MV-4-11 (cell line): Measurements from ENCODE around the gene AGPAT4.
A peak's percentile ranks its signal among the peaks of the same experiment; 100 is the strongest.

Experiments
- DNase-seq: peaks from one replicate; lab custom pipeline; 2025; lab: John Stamatoyannopoulos, UW

AGPAT4 gene

GRCh38 chr6:161281092-161281491 is 7.2 kb upstream of the AGPAT4 start:
- no peak for DNase-seq

DNA sequence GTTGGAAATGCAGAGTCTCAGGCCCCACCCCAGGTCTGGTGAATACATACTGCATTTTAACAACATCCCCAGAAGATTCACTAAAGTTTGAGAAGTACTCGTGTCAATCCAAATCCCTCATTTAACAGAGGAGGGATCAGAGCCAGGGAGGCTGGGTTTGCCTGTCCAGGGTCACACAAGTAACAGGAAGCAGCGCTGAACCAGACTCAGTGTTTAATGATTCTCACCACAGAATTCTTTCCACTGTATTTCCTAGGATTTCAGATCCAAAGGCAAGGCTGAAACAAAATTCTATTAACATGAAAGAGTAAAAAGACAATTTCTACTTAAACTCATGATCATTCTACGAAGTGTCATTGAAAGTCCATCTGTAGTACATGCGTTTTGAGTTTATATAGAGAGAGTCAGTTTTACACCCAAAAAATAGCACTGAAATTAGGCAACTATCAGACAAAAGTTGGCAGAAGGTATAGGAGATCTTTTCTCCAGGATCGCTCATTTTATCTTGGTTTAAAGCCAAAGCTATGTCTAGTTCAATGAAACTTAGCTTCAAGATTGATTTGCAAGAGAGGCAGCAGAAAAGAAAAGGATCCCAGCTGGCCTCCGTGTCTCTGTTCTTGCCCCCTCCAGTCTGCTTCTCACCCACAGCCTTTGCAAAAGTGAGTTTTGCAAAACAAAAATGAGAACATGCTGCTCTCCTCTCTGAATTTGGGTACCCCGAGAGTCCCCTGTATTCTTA is 6.0 kb upstream of the AGPAT4 start:
- no peak for DNase-seq

- no peak for DNase-seq
These were observed 2.8 kb upstream of the AGPAT4 start for GRCh38 chr6:161276605-161277155.

- no peak for DNase-seq
These were observed 1.0 kb upstream of the AGPAT4 start for GRCh38 chr6:161274898-161275297.

- no peak for DNase-seq
These were observed 612 bp upstream of the AGPAT4 start for GRCh38 chr6:161274488-161274858.

GRCh38 chr6:161273274-161273751 is 548 bp downstream of the AGPAT4 start:
- DNase-seq, result peak; percentile 18

DNA sequence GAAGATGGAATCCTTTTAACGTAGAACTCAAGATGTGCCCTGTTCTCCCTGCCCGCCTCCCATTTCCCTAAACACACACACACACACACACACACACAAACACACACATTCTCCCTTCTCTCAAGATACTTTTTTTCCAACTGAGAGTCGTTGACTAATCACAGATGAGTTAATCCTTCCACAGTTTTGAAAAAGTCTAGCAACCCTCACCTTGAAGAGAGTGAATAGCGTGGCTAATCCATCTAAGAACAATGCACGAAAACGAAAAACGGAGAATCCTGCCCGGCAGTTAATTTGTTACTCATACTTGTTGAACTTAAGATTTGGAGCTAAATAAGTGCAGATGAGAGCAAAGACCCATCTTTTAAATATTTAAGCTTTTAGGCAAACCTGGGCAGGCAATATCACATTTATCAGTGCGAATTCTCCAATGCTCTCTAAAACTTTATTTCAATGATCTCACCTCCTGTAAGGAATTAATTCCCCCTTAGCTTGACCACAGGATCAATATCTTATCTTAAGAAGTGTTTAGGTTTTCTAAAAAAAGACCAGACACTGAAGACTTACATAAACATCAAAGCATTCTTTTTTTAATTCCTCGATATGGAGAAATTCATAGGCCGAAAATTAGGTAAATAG is 1.1 kb downstream of the AGPAT4 start:
- no peak for DNase-seq

- DNase-seq, result no peak
These were observed 2.4 kb downstream of the AGPAT4 start for GRCh38 chr6:161271343-161272030.

DNA sequence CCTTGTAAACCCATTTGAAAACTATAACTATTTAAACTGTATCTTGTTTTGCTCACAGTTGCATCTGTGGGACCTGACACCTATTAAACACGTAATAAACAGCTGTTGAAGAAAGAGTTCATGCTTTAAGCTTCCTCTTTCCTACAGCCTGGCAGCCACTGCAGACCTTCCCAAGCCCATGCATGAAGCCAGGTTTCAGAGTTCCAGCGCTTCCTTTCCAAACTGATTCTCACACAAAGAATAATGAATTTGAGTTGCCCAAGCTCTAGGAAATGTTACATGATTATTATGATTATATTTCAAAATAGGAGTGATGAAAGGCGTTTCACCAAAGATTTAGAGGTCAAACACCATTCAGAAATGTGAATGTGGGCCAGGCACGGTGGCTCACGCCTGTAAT is 3.7 kb downstream of the AGPAT4 start:
- no peak for DNase-seq

DNA sequence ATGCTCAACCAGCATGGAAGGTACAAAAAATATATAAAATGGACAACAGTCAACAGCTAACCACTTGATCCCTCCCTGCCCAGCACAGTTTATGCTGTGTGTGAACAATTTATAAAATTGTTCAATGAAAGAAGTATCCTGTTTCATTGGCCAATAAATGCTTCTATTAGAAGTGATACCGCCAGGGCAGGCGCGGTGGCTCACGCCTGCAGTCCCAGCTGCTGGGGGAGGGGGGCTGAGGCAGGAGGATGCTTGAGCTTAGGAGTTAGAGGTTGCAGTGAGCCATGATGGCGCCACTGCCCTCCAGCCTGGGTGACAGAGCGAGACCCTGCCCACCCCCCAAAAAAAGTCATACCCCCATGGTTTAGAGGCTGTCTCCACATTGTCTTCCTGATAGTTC is 4.6 kb downstream of the AGPAT4 start:
- no peak for DNase-seq

- no peak for DNase-seq
These were observed 5.2 kb downstream of the AGPAT4 start for GRCh38 chr6:161268531-161269210.

DNA sequence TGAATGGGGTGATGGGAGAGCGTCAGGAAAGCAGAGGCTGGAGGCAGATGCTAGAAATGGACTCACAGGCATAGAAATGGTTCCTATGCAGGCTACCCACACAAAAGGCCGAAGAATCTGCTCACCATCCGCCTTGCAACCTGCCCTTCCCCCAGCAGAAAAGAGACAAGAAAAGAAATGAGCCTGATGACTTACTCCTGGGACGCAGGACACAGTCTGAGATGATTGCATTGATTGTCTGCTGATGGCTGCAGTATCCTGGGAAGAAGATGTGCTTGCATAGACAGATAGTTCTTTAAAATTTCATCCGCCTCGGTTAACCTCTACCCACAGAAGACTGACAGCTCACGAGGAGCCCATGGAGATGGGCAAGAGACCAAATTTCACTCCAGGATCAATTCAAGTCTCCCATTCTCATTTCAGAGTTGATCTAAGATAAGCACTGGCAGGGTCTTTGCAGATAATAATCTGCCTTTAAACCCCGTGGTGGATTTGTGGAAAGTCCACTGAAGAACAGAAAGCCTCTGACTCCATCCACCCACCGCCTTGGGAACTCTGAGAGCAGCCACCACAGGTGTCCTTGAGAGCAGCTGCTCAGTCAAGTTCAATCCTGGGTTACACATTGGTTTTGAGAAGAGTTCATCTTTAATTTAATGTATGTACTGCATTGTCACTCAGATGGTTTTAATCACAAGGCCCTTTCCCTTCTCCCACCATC is 7.2 kb downstream of the AGPAT4 start:
- DNase-seq, result no peak

- DNase-seq, result no peak
These were observed 7.9 kb downstream of the AGPAT4 start for GRCh38 chr6:161265975-161266374.

DNA sequence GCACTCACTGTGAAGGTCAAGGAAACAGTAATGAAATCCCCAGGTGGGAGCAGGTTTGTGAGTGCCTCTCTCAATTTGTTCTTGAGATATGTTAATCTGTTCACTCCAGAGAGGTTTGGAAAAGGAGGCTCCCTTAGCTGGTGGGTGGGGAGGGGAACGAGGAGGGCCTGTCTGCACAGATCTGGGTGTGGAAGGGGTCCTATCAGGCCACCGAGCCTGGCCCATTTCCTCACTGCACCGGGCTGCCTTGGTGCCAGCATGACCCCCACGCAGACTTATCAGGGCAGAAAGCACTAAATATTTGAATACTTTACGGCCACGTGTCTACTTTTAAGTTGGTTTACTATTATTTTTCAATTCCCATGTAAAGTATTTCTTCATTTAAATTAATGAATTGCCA is 8.3 kb downstream of the AGPAT4 start:
- DNase-seq, result no peak

- no peak for DNase-seq
These were observed 9.7 kb downstream of the AGPAT4 start for GRCh38 chr6:161264181-161264580.

- DNase-seq, result no peak
These were observed 12.0 kb downstream of the AGPAT4 start for GRCh38 chr6:161261816-161262215.

DNA sequence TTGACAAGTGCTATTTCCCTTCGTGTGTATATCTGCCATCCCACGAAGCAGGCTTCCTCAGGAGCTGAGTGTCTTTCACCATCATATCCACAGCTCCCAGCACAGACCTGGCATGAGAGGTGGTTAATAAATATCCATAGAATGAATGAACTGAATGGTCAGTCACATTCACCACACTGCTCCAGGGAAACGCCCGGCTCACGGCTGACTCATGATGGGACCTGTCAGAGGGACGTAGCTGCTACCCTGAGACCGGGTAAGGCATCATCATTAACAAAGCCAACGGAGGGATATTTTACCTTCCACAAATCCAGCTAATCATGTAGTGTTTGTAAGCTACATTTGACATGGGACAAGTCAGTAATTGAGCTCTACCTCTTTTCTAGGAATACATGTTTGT is 12.5 kb downstream of the AGPAT4 start:
- no peak for DNase-seq

DNA sequence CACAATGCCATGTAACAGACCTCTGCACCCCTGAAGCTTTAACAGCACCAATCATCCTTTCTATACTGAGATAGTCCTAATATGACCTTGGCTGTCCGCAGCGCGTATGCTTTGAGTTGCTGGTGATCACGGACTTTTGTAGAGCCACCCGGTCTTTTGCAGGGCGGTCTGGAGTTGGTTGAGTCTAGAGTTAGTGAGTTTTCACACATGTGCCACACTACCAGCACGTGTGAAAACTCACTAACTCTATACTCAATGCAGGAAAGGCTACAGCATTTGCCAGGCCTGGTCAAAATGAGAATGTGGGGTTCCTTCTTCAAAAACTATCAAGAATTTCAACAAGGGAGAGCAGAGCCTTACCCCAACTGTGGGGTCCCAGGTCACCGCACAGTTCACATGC is 14.6 kb downstream of the AGPAT4 start:
- no peak for DNase-seq

- no peak for DNase-seq
These were observed 15.9 kb downstream of the AGPAT4 start for GRCh38 chr6:161257793-161258457.

DNA sequence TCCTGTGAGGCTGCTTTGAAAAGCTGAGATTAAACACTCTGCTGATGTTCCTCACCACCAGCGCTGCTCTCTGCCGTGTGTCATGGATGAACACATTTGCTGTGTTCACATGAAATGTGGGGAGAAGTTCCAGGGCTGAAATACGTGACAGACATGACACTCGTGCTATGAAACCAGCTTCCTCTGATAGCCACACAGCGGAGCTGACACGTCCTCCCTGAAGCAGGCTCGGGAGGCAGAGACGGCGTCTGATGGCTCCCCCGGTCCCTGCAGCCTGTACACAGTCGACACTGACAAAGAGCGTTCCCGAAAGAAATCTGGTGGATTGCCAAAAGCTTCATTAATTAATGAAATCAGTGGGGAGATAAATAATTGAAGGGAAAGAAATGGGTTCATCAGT is 17.5 kb downstream of the AGPAT4 start:
- no peak for DNase-seq

GRCh38 chr6:161255518-161255917 is 18.3 kb downstream of the AGPAT4 start:
- DNase-seq, result no peak
